A673 (cell line): ENCODE measurements around the gene CUL1.

Experiments
- EZH2 ChIP-seq: fragments of 200-600 bp; sonication (generic); IDR thresholded peaks from 2 replicates; pipeline ENCODE4 v1.6.1; 2017; ENCODE audit warnings: borderline replicate concordance, low read depth, mild to moderate bottlenecking, mixed read lengths, antibody characterized with exemption, low read length; ENCODE audit not compliant: poor library complexity, severe bottlenecking
- TF ChIP-seq, protein P1 (sequence below): fragments of 300-800, 200-600 bp; sonication (generic); conservative IDR thresholded peaks from 2 replicates; pipeline ENCODE4 v1.5.1; 2017; ENCODE audit warnings: low read depth, mild to moderate bottlenecking, antibody characterized with exemption, low read length, moderate library complexity, mixed read lengths

GRCh38 chr7:148723846-148724245 is 25.1 kb downstream of the CUL1 start:
- TF ChIP-seq, protein P1, sequence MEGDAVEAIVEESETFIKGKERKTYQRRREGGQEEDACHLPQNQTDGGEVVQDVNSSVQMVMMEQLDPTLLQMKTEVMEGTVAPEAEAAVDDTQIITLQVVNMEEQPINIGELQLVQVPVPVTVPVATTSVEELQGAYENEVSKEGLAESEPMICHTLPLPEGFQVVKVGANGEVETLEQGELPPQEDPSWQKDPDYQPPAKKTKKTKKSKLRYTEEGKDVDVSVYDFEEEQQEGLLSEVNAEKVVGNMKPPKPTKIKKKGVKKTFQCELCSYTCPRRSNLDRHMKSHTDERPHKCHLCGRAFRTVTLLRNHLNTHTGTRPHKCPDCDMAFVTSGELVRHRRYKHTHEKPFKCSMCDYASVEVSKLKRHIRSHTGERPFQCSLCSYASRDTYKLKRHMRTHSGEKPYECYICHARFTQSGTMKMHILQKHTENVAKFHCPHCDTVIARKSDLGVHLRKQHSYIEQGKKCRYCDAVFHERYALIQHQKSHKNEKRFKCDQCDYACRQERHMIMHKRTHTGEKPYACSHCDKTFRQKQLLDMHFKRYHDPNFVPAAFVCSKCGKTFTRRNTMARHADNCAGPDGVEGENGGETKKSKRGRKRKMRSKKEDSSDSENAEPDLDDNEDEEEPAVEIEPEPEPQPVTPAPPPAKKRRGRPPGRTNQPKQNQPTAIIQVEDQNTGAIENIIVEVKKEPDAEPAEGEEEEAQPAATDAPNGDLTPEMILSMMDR, result no peak
- no peak for TF ChIP-seq EZH2
